ENCODE data around the gene SMAD6.

GRCh38 chr15:66801266-66801665 lies 99.2 kb downstream of the SMAD6 start:
- TF ChIP-seq CTCF (IDR thresholded peaks at IDR 0.05; ENCODE audit: low read length), result no peak
- no peak for TF ChIP-seq EZH2phosphoT487 (IDR thresholded peaks at IDR 0.05; ENCODE audit: low read length)

Data from MM.1S (cell line).